OCI-LY3 (cell line): Measurements from ENCODE around the gene SLC12A6.

Experiments
- H2AFZ ChIP-seq: fragments of 200-600, 300-600 bp; shearing (Covaris generic); 2 replicates; pipeline ENCODE4 v1.6.0; 2014; ENCODE audit warnings: antibody characterized with exemption, low read depth, low read length
- H3K27ac ChIP-seq: fragments of 200-600, 300-600 bp; sonication (generic); 2 replicates; pipeline ENCODE4 v1.5.1; 2014; ENCODE audit warnings: mild to moderate bottlenecking, low read length, moderate library complexity, mixed read lengths
- H3K27me3 ChIP-seq: fragments of 200-600, 300-600 bp; sonication (generic); 2 replicates; pipeline ENCODE4 v1.6.1; 2014; ENCODE audit warnings: low read depth, low read length, mixed read lengths
- H3K36me3 ChIP-seq: fragments of 200-600, 300-600 bp; sonication (generic); replicated peaks from 2 replicates; pipeline ENCODE3; 2014; ENCODE audit warnings: low read depth, low read length, mixed read lengths
- H3K4me1 ChIP-seq: fragments of 300-600, 200-600 bp; sonication (generic); 2 replicates; pipeline ENCODE4 v1.6.1; 2014; ENCODE audit warnings: low read length, mixed read lengths
- H3K4me2 ChIP-seq: fragments of 200-600, 300-600 bp; sonication (generic); 2 replicates; pipeline ENCODE4 v1.6.1; 2014; ENCODE audit warnings: low read length, mixed read lengths
- H3K4me3 ChIP-seq: fragments of 300-600, 200-600 bp; sonication (generic); 2 replicates; pipeline ENCODE4 v1.5.1; 2014; ENCODE audit warnings: antibody characterized with exemption, mild to moderate bottlenecking, low read length, moderate library complexity
- H3K79me2 ChIP-seq: fragments of 300-600, 200-600 bp; shearing (Covaris generic); 2 replicates; pipeline ENCODE4 v1.6.1; 2014; ENCODE audit warnings: mild to moderate bottlenecking, low read length, mixed read lengths
- H3K9ac ChIP-seq: fragments of 300-600, 200-600 bp; shearing (Covaris generic); 2 replicates; pipeline ENCODE4 v1.6.0; 2014; ENCODE audit warnings: mild to moderate bottlenecking, low read length, moderate library complexity
- H3K9me3 ChIP-seq: fragments of 200-600, 300-600 bp; shearing (Covaris generic); 2 replicates; pipeline ENCODE4 v1.6.1; 2014; ENCODE audit warnings: low read length, mixed read lengths; ENCODE audit not compliant: insufficient read depth
- H4K20me1 ChIP-seq: fragments of 200-600, 300-600 bp; sonication (generic); 2 replicates; pipeline ENCODE4 v1.6.1; 2016; ENCODE audit warnings: low read length, mixed read lengths; ENCODE audit not compliant: insufficient read depth
- EZH2phosphoT487 ChIP-seq: fragments of 200-600 bp; shearing (Covaris generic); IDR thresholded peaks from 2 replicates; pipeline ENCODE4 v1.6.1; 2018; ENCODE audit warnings: antibody characterized with exemption, mixed run types, low read depth
- TF ChIP-seq, protein P1 (sequence below): fragments of 200-600, 300-600 bp; sonication (generic); IDR thresholded peaks from 2 replicates; pipeline ENCODE4 v1.5.1; 2014; ENCODE audit warnings: antibody characterized with exemption, low read length, low read depth

SLC12A6 gene

DNA sequence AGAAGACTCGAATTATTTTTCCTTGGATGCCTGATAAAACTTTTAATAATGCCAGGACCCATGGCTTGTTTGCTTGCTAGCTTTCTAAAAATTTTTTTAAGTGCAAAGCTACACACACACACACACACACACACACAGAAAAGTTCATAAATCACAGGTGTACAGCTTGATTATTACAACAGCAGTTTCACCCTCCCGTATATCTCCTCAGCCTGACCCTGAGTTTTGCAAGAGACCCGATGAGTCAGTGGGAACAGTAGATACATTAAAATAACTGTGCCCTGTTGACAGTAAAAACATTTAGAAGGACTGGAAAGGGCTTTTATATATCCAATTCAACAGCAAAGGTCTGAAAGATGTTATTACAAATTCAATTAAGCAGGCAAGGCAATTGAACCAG lies 66.1 kb downstream of the SLC12A6 start:
- Histone ChIP-seq H3K4me1 (no peaks in the 10 kb centered on the region), H2AFZ (no peak overlapping the region), H4K20me1 (no peaks in the 10 kb centered on the region), H3K27ac (no peak overlapping the region), H3K79me2 (no peaks in the 10 kb centered on the region), H3K36me3 (no peaks in the 10 kb centered on the region), H3K4me2 (no peak overlapping the region), H3K27me3 (no peaks in the 10 kb centered on the region), H3K4me3 (no peak overlapping the region), H3K9me3 (no peaks in the 10 kb centered on the region), H3K9ac (no peak overlapping the region)
- TF ChIP-seq, protein P1, sequence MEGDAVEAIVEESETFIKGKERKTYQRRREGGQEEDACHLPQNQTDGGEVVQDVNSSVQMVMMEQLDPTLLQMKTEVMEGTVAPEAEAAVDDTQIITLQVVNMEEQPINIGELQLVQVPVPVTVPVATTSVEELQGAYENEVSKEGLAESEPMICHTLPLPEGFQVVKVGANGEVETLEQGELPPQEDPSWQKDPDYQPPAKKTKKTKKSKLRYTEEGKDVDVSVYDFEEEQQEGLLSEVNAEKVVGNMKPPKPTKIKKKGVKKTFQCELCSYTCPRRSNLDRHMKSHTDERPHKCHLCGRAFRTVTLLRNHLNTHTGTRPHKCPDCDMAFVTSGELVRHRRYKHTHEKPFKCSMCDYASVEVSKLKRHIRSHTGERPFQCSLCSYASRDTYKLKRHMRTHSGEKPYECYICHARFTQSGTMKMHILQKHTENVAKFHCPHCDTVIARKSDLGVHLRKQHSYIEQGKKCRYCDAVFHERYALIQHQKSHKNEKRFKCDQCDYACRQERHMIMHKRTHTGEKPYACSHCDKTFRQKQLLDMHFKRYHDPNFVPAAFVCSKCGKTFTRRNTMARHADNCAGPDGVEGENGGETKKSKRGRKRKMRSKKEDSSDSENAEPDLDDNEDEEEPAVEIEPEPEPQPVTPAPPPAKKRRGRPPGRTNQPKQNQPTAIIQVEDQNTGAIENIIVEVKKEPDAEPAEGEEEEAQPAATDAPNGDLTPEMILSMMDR: no peak
- TF ChIP-seq EZH2phosphoT487: no peak

DNA sequence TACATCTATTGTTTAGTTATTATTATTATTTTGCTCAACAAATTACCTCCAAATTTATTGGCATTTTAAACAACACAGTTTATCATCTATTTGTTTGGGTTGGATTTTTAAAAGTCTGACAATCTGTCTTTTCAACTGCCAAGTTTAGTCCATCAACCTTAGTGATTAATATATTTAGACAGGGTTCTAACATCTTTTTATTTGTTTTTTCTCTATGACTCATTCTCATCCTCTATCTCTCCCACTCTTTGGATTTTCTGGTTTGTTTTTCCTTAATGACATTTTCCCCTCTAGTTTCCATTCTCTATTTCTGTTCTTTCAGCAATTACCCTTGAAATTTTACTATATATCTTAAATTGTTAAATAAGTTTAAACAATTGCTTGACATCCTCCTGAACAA lies 70.8 kb downstream of the SLC12A6 start:
- no peaks in the 10 kb centered on the region for H4K20me1 ChIP-seq
- H3K4me3 ChIP-seq: no peak overlapping the region
- no peak overlapping the region for H2AFZ ChIP-seq
- H3K36me3 ChIP-seq: no peaks in the 10 kb centered on the region
- TF ChIP-seq, protein P1: no peak
- TF ChIP-seq EZH2phosphoT487: no peak
- no peak overlapping the region for H3K4me2 ChIP-seq
- H3K4me1 ChIP-seq: no peaks in the 10 kb centered on the region
- no peaks in the 10 kb centered on the region for H3K9me3 ChIP-seq
- H3K9ac ChIP-seq: no peak overlapping the region
- no peak overlapping the region for H3K27ac ChIP-seq
- H3K27me3 ChIP-seq: no peaks in the 10 kb centered on the region
- H3K79me2 ChIP-seq: no peaks in the 10 kb centered on the region

DNA sequence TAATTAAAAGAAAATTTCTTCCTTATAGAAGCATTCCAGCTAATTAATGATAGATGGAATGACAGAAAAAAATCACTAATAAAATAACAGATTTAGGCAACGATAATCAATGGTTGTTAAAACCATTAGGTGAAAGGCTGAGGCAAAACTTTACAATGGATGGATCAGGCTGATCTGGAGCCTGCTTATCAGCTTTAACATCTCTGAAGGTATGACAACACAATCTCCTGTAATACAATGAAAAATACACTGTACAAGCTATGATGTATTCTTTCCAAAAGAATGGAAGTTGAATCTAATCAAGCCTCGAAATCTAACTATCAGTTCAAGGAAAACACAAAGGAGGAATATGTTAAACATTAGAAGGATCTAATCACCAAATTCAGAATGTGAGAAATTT lies 73.5 kb downstream of the SLC12A6 start:
- Histone ChIP-seq H3K9ac (no peak overlapping the region), H3K4me2 (no peak overlapping the region), H4K20me1 (no peaks in the 10 kb centered on the region), H3K27me3 (no peaks in the 10 kb centered on the region), H3K79me2 (no peaks in the 10 kb centered on the region), H3K4me3 (no peak overlapping the region), H3K9me3 (no peaks in the 10 kb centered on the region), H2AFZ (no peak overlapping the region), H3K36me3 (no peaks in the 10 kb centered on the region), H3K4me1 (no peaks in the 10 kb centered on the region), H3K27ac (no peak overlapping the region)
- TF ChIP-seq, protein P1: no peak
- no peak for TF ChIP-seq EZH2phosphoT487

DNA sequence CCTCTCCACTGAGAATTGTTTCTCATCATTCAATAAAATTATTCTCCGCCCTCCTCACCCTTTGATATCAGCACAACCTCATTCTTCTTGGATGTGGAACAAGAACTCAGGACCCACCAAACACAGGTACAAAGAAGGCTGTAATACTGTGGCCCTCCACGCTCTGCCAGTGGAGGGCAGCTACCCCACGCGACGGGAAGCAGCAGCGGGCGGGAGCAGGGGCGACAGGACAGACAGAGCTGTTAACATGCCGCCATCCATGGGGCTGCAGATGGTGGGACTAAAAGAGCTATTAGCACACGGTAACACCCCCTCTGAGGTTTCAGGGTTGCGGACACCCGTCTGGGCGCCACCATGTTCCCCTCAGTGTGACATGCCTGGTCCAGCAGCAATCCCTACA lies 75.2 kb downstream of the SLC12A6 start:
- Histone ChIP-seq H3K9me3 (no peaks in the 10 kb centered on the region), H3K4me2 (no peak overlapping the region), H3K36me3 (no peaks in the 10 kb centered on the region), H2AFZ (no peak overlapping the region), H4K20me1 (no peaks in the 10 kb centered on the region), H3K27me3 (no peaks in the 10 kb centered on the region), H3K79me2 (no peaks in the 10 kb centered on the region), H3K4me1 (no peaks in the 10 kb centered on the region), H3K9ac (no peak overlapping the region), H3K27ac (no peak overlapping the region), H3K4me3 (no peak overlapping the region)
- TF ChIP-seq, protein P1: no peak
- TF ChIP-seq EZH2phosphoT487: no peak
